Nucleus accumbens (tissue), 56 donors: Measurements from ENCODE around the gene UHMK1.
"Not testable (repeated sequence)": the region's sequence is repeated elsewhere in the genome, so short reads cannot be mapped to it uniquely, and the experiment has no call there.

Experiments used
- DNase-seq, 56 donors: peaks; one replicate each; lab custom pipeline; 2025; lab: John Stamatoyannopoulos, UW

UHMK1 gene, protein sequence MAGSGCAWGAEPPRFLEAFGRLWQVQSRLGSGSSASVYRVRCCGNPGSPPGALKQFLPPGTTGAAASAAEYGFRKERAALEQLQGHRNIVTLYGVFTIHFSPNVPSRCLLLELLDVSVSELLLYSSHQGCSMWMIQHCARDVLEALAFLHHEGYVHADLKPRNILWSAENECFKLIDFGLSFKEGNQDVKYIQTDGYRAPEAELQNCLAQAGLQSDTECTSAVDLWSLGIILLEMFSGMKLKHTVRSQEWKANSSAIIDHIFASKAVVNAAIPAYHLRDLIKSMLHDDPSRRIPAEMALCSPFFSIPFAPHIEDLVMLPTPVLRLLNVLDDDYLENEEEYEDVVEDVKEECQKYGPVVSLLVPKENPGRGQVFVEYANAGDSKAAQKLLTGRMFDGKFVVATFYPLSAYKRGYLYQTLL

DNA sequence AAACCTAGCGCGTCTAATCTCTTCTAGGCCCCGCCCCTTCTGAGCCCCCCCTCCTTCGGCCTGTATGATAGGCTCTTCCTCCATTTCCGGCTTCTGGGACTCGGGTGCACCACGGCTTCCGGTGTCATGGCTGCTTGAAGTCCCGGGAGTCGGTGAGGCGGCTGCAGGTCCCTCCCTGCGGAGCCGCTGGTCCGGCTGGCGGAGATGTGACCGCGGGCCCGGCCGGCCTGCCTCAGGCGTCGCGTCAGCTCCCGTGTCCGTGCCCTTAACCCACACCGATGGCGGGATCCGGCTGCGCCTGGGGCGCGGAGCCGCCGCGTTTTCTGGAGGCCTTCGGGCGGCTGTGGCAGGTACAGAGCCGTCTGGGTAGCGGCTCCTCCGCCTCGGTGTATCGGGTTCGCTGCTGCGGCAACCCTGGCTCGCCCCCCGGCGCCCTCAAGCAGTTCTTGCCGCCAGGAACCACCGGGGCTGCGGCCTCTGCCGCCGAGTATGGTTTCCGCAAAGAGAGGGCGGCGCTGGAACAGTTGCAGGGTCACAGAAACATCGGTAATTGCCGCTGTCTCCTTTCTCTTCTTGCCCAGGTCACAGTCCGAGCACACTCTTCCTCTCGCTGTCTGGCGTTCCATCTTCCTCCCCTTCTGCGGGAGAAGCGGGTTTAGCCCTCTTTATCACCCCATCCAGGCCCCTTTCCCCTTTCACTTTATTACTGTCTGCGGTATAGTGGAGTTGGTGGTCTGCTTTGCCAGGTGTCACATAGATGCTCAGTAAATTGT is at the start of gene UHMK1:
Gene UHMK1, plus strand, starts transcription at position 96 of the 773 bp plus-strand sequence. Its CDS starts 183 bp downstream, at position 279.
- peak; percentile 16 to 94 (median 82) for DNase-seq

DNA sequence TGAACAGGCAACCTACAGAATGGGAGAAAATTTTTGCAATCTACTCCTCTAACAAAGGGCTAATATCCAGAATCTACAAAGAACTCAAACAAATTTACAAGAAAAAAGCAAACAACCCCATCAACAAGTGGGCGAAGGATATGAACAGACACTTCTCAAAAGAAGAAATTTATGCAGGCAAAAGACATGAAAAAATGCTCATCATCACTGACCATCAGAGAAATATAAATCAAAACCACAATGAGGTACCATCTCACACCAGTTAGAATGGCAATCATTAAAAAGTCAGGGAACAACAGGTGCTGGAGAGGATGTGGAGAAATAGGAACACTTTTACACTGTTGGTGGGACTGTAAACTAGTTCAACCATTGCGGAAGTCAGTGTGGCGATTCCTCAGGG is 43.3 kb upstream of the UHMK1 start:
- DNase-seq = not testable (repeated sequence)

DNA sequence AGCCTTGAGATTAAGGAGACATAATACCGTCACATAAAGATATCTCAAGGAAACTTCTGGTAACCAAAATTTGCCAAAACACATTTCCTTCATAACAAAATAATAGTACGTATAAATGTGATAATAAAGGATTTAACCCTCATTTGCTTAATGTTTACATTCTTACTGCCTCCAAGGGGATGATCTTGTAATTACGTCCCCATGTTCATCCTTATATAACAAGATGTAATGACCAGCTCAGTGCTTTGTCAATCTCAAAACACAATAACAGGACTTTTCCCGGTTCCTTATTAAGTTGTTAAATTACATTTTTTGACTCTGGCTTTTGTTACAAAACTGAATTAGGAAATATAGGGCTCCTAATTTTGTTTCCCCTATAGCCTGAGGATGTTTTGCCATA is 41.3 kb upstream of the UHMK1 start:
- no peak for DNase-seq

DNA sequence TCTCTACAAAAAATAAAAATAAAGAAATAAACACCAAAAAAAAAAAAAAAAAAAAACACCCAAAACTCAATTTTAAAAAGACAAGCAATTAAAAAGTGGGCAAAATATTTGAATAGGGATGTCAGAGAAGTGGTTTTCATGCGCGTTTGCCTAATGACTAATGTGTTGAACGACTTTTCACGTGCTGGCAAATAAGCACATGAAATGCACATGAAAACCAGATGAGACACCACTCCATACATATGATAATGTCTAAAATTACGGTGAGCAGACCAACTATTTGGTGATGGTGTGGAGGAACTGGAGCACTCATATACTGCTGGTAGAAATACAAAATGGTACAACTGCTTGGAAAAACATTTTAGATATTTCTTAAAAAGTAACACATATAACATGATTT is 39.4 kb upstream of the UHMK1 start:
- DNase-seq = no peak

DNA sequence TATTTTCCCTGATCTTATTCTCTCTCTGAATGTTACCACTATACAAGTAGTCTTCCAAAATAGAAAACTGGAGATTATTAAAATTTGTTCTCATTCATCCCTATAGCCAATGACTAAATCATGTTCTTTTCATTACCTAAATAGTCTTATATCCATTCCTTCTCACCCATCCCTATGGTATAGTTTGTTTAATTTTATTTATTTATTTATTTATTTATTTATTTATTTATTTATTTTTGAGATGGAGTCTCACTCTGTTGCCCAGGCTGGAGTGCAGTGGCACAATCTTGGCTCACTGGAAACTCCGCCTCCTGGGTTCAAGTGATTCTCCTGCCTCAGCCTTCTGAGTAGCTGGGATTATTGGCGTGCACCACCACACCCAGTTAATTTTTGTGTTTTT is 35.2 kb upstream of the UHMK1 start:
- DNase-seq = not testable (repeated sequence)

DNA sequence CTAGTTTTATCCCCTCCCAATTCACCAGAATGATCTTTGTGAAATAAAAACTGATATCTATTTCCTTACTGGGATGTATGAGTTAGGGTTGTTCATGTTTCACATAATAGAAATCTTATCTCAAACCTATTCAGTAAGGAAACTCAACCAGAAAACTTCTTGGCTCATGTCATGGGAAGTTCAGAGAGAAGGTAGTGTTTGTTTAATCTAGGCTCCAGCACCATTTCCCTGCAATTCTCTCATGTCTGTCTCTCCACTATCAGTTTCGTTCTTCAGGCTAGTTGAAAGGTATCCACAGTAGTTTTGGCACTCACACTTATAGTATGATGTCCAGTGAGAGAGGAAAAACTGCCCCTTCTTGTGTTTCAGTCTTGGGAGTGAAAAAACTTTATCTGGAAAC is 34.6 kb upstream of the UHMK1 start:
- DNase-seq = no peak

DNA sequence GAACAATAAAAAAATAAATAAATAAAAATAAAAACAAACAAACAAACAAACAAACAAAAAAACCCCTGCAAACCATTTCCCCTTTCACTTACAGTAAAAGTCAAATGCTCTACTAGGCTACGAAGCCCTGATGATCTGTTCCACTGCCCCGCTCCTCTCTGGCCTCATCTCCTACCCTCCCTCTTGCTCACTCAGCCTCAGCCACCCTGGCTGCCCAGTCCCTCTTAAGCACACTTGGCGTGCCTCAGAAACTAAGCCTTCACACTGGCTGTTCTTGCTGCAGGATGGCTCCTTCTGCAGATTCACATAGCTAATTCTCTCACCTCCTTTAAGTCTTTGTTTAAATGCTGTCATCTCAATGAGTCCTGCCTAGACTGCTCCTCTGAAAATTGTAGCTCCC is 30.8 kb upstream of the UHMK1 start:
- DNase-seq = no peak

DNA sequence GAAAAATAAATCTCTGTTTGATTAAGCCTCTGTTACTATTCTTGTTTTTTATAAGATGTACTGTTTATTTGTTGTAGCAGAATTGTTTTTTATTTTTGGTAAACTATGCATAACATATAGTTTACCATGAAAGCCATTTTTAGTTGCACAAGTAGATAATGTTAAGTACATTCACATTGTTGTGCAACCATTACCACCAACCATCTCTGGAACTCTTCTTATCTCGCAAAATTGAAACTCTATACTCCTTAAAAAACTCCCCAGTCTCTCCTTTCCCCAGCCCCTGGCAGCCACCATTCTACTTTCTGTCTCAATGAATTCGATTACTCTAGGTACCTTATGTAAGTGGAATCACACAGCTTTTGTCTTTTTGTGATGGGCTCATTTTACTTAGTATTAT is 27.4 kb upstream of the UHMK1 start:
- no peak for DNase-seq

DNA sequence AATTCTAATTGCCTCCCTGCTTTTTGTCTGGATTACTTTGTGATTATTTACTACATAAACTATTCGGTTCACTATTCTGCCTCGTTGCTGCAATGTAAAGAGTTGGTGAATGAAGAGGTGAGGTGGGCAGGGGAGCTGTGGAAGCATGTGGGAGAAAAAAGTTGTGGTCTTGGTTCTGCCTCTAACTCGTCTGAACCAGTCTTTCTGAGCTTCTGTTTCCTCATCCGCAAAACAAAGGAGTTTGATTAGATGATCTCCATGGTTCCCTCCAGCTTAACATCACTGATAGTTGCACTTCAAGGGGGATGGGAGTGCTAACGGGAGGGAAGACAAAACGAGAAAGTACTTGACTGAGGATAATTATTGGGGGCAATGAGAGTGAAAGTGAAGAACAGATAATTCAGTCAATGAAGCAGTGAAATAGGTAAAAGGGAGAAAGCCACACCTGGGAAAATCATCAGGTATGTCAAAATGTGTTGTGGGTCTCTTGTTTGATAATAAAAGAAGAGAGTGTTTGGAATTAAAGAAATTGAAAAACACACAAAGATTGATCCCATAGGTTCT is 26.2 kb upstream of the UHMK1 start:
- no peak for DNase-seq

DNA sequence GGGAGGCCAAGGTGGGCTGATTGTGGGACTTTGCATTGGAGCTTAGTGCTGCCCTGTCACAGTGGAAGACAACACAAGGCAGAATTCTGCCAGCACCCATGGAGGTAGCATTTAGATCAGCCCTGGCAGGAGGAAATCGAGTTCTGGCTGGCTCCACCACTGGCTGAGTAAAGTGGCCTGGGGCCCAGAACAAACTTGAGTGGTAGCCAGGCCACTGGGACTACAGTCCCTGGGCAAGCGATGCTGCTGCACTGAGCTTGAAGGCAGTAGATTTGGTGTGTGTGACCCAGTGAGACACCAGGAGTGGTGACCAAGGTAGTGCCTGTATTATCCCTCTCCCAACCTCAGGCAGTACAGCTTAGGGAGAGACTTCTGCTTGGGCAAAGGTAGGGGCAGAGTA is 22.5 kb upstream of the UHMK1 start:
- peak in 23 of 56 donors; percentile 0 to 47 (median 6) for DNase-seq

DNA sequence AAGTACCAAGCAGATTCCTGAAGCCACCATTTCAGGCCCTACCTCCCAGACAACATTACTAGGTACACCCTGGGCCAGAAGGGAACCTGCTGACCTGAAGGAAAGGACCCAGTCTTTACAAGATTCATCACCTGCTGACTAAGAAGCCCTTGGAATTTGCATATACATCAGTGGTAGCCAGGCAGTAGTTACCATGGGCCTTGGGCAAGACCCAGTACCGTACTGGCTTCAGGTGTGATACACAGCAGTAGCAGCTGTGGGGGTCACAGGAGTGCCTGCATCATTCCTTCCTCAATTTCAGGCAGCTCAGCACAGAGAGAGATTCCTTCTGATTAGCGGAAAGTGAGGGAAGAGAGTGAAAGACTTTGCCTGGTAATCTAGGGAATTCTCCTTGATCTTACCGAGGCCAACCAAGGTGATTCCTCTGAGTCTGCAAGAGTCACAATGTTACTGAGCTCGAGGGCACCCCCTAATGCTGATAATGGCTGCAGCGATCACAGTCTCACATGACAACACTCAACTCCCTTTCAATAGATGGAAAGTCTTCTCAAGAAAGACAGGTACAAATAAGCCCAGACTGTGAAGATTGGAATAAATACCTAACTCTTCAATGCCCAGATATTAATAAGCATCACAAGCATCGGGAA is 22.0 kb upstream of the UHMK1 start:
- DNase-seq = no peak

DNA sequence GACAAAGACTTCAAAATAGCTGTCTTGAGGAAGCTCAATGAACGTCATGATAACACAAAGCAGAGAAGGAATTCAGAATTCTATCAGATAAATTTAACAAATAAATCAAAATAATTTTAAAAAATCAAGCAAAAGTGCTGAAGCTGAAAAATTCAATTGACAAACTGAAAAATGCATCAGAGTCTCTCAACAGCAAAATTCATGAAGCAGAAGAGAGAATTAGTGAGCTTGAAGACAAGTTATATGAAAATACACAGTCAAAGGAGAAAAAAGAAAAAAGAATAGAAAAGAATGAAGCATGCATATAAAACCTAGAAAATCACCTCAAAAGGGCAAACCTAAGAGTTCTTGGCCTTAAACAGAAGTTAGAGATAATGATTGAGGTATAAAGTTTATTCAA is 21.0 kb upstream of the UHMK1 start:
- no peak for DNase-seq

DNA sequence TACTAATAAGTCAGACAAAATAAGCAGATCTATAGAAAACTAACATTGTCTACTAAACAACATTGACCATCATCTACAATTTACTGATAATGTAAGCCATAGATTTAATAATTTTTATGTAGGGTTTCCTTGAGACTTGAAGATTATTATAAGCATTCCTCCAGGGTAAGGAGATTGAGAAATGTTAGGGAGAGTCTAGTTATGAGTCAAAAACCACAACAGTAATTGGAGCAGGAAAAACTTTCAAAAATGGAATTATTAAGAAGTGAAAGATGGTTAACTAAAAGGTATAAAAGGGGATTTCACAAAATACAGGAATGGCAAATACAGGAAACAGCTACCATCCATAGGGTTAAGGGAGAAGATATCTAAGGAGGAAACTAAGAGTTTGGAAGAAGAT is 12.4 kb upstream of the UHMK1 start:
- no peak for DNase-seq

DNA sequence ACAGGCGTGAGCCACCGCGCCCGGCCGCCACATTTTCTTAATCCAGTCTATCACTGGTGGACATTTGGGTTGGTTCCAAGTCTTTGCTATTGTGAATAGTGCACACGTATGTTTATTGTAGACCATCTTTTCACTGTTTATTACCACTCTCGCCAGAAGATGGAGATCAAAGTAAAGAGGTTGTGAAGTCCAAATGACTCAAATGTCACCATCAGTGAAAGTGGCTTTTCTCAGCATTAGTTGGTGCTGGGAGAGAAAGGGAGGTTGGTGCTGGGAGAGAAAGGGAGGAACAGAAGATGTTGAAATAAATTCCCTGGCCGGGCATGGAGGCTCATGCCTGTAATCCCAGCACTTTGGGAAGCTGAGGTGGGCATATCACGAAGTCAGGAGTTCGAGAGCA is 10.4 kb upstream of the UHMK1 start:
- DNase-seq = no peak

DNA sequence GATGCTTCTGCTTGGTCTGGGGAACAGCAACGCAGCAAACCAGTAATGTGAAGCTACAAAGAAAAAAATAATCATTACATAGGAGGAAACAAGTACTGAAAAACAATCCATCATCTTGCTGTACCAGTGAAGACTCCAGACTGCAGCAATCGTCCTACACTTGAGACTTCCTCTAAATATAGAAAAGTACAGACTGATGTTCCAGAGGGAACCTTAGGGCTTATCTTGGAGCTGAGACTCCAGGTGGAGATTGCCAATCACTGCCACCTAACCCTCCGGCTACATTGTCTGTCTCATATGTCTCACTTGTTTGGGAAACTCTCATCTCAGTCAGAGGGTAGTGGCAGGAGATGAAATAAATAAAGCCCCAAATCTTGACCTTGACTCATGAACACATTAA is 9.4 kb upstream of the UHMK1 start:
- DNase-seq = no peak

DNA sequence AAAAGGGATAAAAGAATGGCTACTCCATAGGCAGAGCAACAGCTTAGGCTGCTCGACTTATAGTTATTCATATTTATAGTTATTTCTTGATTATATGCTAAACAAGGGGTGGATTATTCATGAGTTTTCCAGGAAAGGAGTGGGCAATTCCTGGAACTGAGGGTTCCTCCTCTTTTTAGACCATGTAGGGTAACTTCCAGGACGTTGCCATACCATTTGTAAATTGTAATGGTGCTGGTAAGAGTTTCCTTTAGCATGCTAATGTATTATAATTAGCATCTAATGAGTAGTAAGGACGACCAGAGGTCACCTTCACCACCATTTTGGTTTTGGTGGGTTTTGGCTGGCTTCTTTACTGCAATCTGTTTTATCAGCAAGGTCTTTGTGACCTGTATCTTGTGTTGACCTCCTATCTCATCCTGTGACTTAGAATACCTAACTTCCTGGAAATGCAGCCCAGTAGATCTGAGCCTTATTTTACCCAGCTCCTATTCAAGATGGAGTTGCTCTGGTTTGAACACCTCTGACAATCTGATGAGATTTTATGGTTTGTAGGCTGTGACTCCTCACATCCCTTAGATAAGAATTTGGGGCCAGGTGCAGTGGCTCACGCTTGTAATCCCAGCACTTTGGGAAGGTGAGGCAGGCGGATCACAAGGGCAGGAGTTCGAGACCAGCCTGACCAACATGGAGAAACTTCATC is 1.9 kb upstream of the UHMK1 start:
- DNase-seq = not testable (repeated sequence)

DNA sequence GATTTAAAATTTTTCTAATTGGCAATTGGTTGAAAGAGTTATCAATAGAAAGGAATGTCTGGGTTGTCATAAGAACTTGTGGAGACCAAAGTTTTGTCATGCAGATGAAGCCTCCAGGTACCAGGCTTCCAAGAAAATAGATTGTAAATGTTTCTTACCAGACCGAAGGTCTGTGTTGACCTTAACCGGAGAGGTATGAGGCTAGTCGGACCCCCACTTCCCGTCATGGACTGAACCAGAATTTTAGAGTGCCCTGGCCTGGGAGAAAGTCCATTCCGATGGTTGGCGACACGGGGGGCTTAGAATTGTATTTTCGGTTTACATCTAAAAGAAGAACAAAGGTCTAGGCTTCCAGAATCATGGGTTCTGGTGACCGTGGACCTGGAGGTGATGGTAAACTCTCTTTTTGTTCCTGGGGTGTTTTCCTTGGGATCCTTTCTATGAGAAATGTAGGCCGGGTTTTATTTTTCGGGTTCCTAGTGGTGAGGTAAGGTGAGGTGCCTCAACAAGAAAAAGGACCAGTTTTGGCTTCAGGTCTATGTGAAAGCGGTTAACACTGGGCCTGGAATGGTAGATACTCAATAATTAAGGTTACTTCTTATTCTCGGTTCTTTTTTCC is 405 bp upstream of the UHMK1 start:
- DNase-seq = peak in 3 of 56 donors; percentile 2 to 18 (median 13)

DNA sequence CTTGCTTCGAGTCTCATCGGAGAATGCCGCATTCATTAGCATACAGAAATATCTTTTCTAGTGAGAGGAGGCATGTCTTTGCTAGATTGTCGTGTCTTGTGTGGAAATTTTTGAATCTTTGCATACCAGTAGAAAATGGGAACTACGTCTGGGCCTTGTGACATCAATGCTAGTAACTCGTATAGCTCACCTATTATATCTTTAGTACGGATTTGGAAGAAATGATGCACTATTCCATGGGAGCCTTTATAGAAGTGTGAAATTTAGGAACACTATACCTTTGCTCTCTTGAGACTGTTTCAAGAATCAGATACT is 835 bp downstream of the UHMK1 start:
- DNase-seq = no peak

DNA sequence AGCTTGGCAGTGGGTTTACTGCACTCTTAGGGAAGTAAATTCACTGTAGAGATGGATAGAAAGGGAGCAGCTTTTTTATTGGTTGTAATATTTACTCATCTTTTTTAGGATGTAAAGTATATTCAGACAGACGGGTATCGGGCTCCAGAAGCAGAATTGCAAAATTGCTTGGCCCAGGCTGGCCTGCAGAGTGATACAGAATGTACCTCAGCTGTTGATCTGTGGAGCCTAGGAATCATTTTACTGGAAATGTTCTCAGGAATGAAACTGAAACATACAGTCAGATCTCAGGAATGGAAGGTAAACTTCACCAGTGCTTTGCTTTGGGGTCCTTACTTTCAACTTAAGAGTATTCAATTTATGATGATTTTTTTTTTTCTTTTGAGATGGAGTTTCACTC is 3.2 kb downstream of the UHMK1 start:
- DNase-seq = no peak

DNA sequence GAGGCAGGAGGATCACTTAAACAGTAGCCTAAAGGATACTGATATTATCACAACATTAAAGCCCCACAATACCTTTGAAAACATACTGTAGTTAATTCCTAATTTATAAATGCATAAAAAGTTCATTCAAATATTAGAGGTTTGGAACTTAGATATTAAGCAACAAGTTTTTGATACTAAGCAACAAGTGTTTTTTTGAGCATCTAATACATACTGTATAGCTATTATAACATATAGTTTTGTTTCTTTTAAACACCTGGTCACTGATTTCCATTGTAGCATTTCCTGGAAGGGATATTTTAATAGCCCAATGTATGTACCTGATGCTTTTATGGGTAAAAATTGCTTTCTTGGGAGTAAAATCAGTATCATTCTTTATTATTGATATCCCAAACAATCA is 4.5 kb downstream of the UHMK1 start:
- DNase-seq = no peak
